Stimulated activated naive CD8-positive, alpha-beta T cell treated with anti-CD3 and anti-CD28 coated beads, Interleukin-15, Interleukin-2, amounts not matched to agents 100 U/mL and 50 U/mL, for 24 hours (primary cell): ENCODE data around the gene CFAP58.

Experiments used
- ATAC-seq: fragments of 150-1000 bp; cut with Tn5 transposase; one replicate; pipeline ENCODE4 v1.10.0; 2021
- DNase-seq: peaks from one replicate; pipeline ENCODE4 v3.0.0; 2021

The CFAP58 gene, protein sequence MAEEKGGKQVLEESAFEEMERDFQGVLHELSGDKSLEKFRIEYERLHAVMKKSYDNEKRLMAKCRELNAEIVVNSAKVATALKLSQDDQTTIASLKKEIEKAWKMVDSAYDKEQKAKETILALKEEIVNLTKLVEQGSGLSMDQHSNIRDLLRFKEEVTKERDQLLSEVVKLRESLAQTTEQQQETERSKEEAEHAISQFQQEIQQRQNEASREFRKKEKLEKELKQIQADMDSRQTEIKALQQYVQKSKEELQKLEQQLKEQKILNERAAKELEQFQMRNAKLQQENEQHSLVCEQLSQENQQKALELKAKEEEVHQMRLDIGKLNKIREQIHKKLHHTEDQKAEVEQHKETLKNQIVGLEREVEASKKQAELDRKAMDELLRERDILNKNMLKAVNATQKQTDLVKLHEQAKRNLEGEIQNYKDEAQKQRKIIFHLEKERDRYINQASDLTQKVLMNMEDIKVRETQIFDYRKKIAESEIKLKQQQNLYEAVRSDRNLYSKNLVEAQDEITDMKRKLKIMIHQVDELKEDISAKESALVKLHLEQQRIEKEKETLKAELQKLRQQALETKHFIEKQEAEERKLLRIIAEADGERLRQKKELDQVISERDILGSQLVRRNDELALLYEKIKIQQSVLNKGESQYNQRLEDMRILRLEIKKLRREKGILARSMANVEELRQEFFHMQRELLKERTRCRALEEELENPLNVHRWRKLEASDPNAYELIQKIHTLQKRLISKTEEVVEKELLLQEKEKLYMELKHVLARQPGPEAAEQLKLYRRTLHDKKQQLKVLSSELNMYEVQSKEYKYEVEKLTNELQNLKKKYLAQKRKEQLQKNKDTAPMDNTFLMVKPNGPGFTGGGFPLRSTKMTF

DNA sequence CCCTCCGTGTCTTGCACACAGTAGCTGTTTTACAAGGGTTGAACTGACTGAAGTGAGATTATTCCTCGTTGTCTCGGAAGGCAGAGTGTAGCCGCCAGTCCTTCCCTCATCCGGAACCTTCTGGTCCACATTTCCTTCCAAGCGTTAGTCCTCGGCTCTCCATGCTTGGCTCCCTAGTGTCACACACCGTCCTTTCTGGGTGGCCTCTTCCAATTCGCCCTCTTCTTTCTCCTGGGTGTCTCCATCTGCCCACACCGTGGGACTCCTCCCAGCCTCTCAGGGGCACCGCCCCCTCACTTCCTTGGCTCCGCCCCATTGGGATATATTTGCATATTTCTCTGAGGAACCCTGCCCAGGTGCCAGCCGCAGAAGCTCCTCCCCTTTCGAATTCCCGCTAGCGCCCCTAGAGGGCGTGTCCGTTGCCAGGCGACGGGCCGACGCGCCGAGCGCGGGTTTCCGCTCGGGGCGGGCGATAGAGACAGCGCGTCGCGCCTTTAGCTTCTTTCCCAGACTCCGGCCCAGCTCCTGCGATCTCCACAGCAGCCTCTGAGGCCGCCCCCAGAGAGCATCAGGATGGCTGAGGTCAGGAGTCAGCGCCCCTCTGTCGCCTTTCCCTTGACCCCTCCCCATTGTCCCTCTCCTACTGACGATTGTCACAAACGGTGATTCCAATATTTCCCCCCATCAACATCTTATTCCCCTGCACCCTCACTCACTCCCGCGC lies at the start of gene CFAP58:
TSS of gene CFAP58 (plus strand) at position 509 of the 724 bp plus-strand sequence. CDS start at position 574, 65 bp downstream.
- DNase-seq: peak; percentile 91
- ATAC-seq: peak; percentile 87

DNA sequence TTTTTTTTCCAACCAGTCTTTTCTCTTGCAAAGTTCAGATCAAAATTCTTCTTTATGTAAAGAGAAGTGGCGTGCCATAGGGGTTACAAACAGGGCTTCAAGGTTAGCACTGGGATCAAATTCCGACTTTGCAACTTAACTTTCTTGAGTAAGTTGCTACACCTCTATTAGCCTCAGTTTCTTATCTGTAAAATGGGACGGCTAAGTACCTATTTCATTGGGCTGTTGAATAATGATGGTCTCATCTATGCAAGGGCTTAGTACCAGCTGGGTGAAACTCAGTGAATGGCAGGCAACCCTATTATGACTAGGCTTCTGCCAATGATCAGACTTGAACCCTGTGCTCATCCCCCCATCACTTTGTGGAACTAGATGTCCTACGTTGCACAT lies 49.3 kb upstream of the CFAP58 start:
- no peak for DNase-seq
- no peak for ATAC-seq

DNA sequence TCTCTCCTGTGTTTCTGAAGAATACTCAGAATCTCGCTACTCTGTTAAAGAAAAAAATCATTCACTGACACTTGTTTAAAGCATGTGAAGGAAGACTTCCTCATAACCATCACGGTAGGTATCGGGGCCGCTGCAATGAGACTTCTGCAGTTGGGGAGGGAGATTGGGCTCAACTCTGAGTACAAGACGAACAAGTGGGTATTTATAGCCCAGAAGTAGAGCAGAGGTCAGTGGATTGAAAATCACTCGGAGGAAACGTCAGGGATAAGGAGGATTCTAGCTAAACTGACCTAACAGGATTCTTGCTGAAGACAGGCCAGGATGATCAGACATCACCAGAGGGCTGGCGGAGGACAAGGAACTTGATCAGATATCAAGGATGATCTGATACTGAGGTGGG lies 48.7 kb upstream of the CFAP58 start:
- no peak for DNase-seq
- no peak for ATAC-seq

DNA sequence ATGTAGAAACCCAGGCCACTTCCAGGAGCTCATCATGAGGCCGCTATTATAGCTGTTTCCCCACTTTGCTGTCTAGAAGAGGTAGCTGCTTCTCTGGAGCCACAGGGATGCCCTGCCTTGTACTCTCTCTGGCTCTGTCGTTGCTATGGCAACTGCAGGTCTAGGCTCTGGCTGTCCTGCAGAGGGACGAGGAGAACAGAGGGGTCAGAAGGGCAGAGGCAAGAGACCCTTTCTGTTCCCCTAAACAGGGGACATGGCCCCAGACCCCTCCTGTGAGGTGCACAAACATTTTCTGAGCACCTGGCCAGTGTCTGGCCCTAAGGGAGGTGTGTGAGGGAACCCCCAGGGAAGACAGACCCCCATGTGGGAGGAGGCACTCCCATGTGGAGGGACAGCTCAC lies 46.7 kb upstream of the CFAP58 start:
- ATAC-seq (no peak), DNase-seq (no peak)

DNA sequence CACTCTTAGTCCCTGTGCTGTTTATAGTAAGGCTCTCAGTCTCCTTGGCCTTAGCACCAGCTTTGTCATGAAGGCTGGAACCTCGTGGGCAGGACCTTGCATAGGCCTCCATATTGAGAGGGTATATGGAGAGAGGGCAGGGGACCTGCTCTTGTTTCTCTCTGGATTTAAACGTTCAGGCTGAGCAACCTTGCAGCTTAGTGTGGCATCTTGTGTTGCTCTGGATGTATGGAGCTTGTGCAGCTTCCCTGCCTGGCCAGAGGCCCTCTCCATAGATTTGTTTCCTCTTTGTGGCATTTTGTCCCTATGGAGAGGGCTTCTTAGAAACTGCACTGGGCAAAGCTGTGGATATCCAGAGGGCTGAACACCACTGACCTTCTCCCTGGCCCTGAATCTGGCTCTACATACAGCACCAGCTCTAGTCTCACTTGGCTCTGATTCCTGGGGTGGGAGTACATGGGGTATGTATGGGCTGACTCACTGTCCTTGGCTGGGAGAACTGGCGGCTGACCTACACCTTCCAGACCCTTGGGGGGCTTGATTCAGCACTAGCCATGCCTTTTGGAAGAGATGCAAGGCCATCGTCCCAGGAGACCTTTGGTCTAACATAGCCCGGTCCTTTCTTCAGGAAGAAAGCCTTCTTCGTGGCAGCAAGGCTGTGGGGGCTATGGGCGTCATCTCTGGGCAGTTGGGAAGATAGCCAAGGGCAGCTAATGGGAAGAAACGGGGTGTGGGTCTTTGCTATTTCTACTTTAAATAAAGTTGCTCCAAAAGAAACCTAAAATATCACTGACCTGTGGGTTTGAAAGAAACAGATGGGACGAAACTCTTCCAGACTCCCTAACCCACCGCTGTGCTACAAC lies 45.8 kb upstream of the CFAP58 start:
- DNase-seq (no peak), ATAC-seq (no peak)

DNA sequence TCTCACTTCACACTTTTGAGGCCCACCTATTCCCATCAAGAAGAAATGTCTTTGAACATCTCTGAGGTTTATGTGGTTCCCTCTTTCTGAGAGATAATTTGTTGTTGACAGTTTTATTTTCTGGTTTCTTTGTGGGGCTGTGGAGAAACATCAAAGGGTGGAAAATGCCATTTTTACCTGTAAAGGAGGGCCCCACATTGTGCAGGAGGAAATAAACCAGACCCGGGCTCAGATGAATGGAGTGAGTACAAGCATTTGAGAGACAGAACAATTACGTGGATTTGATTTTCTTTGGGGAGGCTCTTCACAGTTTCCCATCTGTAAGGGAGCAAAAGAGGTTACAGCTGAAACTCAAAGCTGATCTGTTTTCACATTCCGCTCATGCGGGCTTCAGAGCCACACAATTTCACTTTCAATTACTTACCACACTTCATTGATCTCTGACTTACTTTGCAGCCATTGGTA lies 45.2 kb upstream of the CFAP58 start:
- peak; percentile 74 for ATAC-seq

DNA sequence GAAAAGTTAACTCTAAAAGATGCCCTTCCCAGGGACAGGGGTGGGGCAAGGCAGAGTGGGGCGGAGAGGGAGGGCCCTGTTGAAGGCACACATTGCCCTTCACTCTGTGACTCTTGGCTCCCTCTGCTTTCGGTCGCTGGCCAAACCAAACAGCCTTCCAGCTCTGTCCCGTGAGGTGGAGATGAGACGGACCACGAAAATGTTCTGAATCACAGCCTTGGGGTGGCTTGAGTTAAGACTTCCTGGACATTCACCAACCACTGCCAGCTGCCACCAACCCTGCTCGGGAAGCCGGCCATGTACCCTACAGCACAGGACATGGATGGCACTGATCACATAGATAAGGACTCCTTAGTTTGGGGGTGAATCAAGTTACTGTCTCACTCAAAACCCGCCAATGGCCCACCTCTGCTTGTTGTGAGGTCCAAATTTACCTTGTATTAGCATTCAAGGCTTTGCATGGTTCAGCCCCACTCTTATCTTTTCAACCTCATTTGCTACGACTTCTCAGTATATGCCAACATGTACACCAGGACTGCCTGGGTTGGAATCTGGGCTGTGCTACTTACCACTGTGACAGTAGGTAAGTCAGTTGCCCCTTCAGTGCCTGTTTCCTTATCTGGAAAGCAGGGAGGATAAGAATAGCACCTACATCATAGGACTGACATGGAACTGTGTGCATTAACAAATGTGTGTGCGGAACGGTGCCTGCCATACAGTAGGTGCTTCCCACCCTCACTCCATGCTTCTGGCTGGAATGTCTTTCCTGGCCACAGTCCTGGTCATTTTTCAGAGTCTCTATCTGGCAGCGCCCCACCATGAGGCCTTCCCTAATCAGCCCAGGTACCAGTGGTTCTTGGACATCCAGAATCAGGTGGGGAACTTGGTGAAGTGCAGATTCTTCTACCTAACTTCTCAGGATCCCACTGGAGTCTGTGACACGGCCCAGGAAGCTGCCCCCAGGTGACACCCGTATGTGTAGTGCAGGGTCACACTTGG lies 43.4 kb upstream of the CFAP58 start:
- ATAC-seq (no peak), DNase-seq (no peak)

More for the DNA sequence above, 45.2 kb upstream of the CFAP58 start:
- no peak for DNase-seq

DNA sequence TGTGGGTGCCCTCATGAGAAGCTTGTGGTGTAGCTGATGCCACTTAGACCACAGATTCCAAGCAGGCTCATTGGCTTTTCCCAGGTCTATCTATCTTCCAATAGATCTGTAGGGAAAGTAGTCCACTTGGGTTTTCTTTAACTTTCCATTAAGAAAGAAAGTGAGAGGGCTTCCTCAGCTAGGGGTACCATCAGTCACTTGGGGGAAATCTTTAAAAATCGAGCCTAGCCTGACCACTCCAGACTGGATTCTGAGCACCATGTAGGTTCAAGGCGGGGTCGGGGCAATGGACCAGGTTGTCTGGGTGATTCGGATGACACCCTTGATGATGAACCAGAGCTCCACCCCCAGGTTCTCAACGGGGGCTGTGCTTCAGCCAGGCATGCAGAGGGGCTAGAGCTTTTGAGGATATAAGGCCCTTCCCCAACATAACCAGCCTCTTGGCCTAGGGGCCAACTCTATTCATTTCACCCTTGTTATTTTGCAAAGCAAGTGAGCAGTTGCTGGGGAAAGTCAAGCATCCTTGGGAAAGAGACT lies 42.4 kb upstream of the CFAP58 start:
- DNase-seq (no peak), ATAC-seq (no peak)

DNA sequence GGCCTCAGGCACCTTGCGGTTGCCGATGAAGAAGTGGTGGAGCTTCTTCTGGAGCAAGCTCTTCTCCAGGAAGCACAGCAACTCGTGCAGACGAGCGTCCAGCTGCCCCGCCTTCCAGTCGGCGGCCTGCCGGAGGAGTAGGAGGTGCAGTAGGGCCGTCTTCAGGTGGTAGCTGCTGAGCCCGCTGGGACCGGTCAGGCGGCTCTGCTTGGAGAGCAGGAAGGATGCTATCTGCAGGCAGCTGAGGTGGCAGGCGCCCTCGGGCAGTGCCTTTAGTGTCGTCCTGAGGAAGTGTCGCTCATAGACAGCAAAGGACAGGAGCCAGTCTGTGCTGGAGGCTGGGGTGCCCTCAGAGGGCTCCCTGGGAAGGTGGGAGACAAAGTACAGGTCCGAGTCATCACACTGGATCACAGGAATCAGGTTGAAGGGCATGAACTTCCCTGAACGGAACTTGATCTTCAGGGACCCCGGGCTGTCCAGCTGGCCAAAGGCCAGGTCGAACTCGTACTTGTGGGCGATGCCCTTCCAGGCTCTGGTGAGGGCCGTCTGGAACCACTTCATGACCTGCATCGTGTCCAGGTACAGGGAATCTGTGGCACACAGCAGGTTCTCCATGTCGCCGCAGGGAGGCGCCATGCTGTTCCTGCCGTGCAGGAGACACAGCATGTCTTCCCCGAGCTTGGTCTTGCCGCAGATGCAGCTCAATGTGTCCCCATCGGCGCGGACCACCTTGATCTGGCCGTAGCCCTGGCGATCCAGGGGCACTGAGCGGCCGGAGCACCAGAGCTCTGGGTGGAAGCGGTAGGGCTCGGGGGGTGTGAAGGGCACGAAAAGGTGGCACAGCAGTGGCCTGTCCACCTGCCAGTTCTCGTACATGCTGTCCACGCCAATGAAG lies 38.8 kb upstream of the CFAP58 start:
- ATAC-seq: no peak

DNA sequence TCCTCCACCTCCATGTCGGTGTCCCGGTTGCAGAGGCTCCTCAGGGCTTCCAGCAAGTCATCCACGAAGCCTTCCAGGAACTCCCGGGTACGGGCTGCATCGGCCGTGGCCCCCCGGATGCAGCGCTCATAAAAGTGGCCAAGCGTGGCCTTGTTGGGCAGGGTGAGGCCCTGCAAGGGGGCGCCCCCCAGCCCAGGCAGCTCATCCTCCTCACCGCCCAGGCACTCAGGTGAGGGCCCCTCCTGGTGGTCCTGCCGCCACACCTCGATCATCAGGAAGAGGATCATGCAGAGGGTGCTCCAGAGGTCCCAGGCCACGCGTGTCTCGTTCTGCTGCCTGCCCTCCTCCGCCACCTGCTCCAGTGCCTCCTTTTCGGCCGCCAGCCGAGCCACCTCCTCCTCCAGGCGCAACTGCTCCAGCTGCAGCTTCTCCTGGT lies 38.1 kb upstream of the CFAP58 start:
- peak; percentile 25 for ATAC-seq
- no peak for DNase-seq

More for the DNA sequence above, 38.8 kb upstream of the CFAP58 start:
- DNase-seq: no peak

DNA sequence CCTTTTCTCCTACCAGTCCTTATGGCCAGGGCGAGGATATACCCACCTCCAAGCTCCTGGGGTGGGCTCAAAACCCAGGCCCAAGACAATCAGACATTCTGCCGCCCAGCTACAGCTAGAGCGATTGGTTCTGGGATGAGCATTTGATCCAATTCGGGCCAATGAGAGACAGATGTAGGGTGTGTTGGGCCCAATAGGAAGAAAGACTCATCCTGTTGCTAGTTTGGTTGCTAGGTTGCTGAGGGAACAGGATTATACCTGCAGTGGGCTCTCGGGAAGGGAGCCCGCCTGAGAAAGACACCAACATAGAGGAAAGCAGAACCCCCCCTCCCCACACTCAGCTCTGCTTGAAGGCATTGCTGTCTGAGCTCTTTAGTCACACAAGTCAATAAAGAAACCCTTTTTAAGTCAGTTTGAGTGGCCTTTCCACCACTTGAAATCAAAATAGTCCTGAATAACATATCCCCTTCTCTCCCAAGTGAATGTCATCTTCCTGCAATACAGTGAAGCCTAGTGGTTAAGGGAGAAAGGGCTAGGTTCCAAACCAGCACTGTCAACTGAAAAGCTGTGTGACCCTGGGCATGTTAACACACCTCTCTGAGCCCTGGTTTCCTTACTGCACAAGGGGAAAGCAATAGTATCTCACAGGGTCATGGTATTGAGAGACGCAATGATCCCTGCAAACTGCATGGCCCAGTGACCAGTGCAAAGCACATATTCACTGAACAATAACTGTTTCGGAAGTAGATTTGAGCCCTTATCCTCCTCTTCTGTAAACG lies 37.1 kb upstream of the CFAP58 start:
- no peak for DNase-seq
- ATAC-seq: no peak

DNA sequence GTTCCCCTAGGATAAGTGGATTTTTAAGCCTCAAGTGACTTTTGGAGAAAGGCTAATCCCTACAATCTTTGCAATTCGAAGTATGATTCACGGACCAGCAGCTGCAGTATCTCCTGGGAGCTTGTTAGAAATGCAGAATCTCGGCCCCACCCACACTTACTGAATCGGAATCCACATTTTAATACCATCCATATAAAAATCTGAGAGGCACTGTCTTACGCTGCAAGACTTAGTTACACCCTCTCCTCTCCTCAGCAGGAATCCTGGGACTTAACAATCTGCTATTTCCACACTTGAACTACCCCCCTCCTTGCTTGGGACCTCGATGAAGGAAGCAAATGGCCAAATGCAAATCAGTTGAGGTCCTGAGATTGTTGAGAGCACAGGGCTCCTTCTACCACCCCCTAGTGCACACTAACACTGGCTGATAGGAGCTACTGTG lies 36.3 kb upstream of the CFAP58 start:
- DNase-seq (no peak), ATAC-seq (no peak)

DNA sequence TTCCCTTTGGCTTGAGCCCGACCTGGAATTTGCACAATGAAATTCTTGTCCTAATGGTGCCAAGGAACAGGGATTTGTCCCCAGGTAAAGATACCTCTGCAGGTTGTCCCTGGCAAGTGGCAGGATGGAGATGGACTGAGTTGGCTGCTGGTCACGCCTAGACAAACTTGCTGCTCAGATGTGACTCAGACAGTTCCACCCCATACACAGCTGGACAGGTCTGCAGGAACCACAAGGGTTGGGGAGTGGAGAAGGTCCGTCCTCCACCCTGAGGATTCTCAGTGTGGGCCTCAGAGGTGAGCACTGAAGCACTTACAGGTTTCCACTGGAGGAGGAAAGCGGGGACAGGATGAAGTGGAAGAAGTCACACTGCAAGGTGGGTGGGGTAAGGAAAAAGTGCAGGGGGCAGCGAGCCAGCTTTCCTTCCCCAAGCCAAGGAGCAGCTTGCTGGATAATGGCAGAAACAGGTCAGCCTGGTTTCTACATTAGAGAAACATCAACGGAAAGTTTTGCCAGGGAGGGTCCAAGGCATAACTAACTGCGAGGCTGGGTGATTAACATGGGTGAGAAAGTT lies 35.8 kb upstream of the CFAP58 start:
- DNase-seq: no peak
- ATAC-seq: no peak

DNA sequence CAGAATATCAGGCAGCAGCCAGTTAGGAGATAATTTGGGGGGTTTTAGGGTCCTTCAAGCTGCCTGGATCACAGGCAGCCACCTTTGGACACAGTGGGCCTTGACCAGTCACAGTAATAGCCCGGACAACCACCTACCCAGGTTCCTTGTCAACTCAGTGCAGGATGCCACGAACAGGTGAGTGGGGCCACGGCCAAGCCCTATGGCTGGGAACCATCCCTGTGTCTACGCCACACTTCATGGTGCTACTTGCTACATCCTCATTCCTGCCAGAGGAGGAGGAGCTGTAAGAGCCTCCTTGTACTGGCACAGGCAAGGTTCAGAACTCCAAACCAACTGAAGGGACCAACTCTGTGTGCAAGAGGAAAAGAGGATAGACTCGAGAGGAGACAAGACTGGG lies 35.3 kb upstream of the CFAP58 start:
- DNase-seq: no peak
- no peak for ATAC-seq

DNA sequence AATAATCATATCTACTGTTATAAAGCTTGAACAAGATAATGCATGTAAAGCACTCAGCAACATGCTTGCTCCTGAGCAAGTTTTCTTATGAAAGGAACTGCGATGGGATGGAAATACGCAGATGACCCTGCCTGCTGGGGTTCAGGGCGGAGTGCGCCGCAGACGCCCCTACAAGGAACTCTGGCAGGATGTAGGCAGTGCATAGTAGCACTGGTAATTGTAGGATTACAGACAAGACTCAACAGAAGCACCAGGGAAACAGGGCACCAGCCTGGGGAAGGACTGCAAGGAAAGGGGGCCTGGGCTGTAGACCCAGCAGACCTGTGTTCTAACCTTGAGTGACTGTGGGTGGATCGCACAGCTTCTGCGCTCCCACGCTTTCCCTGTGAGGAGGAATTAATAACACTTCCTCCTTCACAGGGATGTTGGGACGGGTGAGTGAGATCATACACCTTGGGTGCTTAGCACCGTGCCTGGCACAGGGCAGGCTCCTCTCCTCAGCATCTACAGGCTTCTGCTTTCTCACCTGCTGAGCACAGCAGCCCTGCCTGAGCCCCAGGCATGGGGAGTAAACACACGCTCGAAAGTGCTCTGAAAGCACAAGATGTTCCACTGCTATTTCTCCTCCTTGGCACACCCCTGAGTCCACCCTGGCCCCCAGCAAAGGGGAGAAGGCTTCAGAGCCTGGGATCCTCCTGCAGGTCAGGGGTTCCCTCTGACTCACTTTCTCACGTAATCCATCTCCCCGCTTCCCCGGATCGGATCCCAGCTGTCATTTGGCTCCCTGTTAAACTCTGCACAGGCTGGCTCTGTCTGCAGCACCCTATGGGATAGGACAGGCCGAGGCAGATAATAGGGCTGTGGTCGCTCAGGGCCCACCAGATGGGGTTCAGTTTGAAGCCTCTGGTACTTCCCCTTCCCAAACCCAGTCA lies 34.6 kb upstream of the CFAP58 start:
- ATAC-seq: no peak
- no peak for DNase-seq

DNA sequence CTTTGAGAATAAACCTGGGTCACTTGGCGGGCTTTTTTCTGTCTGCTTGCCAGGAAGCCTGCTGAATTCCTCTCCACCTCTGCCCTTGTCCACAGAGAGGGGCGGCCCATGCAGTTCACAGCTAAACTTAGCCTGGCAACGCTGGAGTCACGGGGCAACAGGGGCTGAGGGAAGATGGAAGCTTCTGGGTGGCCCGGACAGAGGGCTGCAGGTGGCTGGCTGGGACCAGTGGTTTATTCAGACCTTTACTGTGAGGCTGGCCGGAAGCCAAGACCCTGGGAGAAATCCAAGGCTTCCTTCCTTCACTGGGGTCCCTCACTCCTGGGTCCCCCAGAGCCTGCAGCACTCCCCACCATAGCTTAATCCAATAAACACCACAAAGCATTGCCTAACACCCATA lies 32.4 kb upstream of the CFAP58 start:
- ATAC-seq (no peak), DNase-seq (no peak)
